ENCODE data around the gene XCL2. TPM values are rescaled to one million over a fixed set of nuclear protein-coding genes. Genes with fewer than 3 reads are reported as not detected.

The XCL2 gene
- total and polyA plus RNA-seq, 2 of the 8 experiments (the other 6 are each of a cell fraction or from before 2014, with no cell fraction given), result not detected

GRCh38 chr1:168497376-168497950 is 46.3 kb downstream of the XCL2 start:
- H2BK5ac ChIP-seq (ENCODE audit: low read depth, low read length), result no peak overlapping the region
- H3K79me2 ChIP-seq (ENCODE audit: control insufficient read depth in 1 of 2, insufficient read depth in 2 of 2, low read length in 2 of 2), result no peaks in the 10 kb centered on the region
- no peak overlapping the region for H3K27ac ChIP-seq (ENCODE audit: low read depth, low read length)
- no peak overlapping the region for H2BK20ac ChIP-seq (ENCODE audit: low read length)
- H3K4me1 ChIP-seq (replicated peaks in 1 of 4; ENCODE audit: control insufficient read depth in 3 of 4, insufficient read depth in 4 of 4, low read length in 3 of 4), result no peaks in the 10 kb centered on the region
- H2BK12ac ChIP-seq (ENCODE audit: low read depth, low read length), result no peak overlapping the region
- no peak overlapping the region for H3K4me2 ChIP-seq (ENCODE audit: insufficient read depth in 1 of 2, low read depth in 2 of 2, low read length in 2 of 2)
- H3K9ac ChIP-seq (replicated peaks in 1 of 4; ENCODE audit: extremely low read depth in 1 of 4, low read depth in 3 of 4, low read length in 3 of 4), result no peak overlapping the region
- 89% methylated on average over 3 of the region's 3 CpGs; no CpG with 5 or more reads in 1 of the 2 experiments for WGBS, 2 experiments (ENCODE audit: extremely low coverage in 1 of 2, insufficient coverage in 1 of 2, insufficient read length in 1 of 2, insufficient replicate concordance in 2 of 2, low coverage in 1 of 2, low lambda C conversion rate in 2 of 2, missing lambda C conversion rate in 1 of 2)
- H3K79me1 ChIP-seq (ENCODE audit: low read depth, low read length), result no peaks in the 10 kb centered on the region
- no peak overlapping the region for H2AFZ ChIP-seq (ENCODE audit: low read length)
- no peak overlapping the region for H3K56ac ChIP-seq (replicated peaks; ENCODE audit: insufficient read length, low read depth, low read length)
- ChIA-PET POLR2A (ENCODE audit: partially characterized antibody) (no interaction called here), CTCF (ENCODE audit: partially characterized antibody) (no interaction called here)
- DNase-seq (ENCODE audit: low read depth in 1 of 2, low spot score in 2 of 2) (no peak), FAIRE-seq (no peak)
- H3K18ac ChIP-seq (ENCODE audit: extremely low read depth, low read length), result no peak overlapping the region
- H3K4me3 ChIP-seq (ENCODE audit: extremely low read depth in 1 of 4, insufficient read depth in 2 of 4, low read depth in 3 of 4, low read length in 4 of 4), result no peak overlapping the region
- H3K36me3 ChIP-seq (ENCODE audit: control insufficient read depth in 2 of 4, insufficient read depth in 4 of 4, low read length in 3 of 4), result no peaks in the 10 kb centered on the region
- no peak overlapping the region for H4K5ac ChIP-seq (ENCODE audit: insufficient read length, low read depth, low read length)
- H3K14ac ChIP-seq (ENCODE audit: insufficient read length), result no peak overlapping the region
- H4K91ac ChIP-seq (replicated peaks; ENCODE audit: insufficient read length, low read length), result no peak overlapping the region
- no peak overlapping the region for H2BK15ac ChIP-seq (ENCODE audit: low read length)
- no peak overlapping the region for H2BK120ac ChIP-seq (replicated peaks; ENCODE audit: low read depth, low read length)
- H3K4ac ChIP-seq (replicated peaks; ENCODE audit: insufficient read length, low read depth, low read length), result no peak overlapping the region
- H4K8ac ChIP-seq (ENCODE audit: extremely low read depth, insufficient read depth, low read length), result no peak overlapping the region
- H4K20me1 ChIP-seq (replicated peaks in 1 of 2; ENCODE audit: control insufficient read depth in 1 of 2, insufficient read depth in 2 of 2, low read length in 2 of 2), result no peaks in the 10 kb centered on the region
- H3K23ac ChIP-seq (ENCODE audit: insufficient read length), result no peak overlapping the region
- H3K9me3 ChIP-seq (ENCODE audit: insufficient read depth in 2 of 2, low read depth in 1 of 2, low read length in 1 of 2), result no peaks in the 10 kb centered on the region
- H3K27me3 ChIP-seq (replicated peaks in 1 of 4; ENCODE audit: control insufficient read depth in 3 of 4, extremely low read depth in 1 of 4, insufficient read depth in 3 of 4, low read length in 3 of 4), result no peaks in the 10 kb centered on the region; a peak in 1 of 7 replicates
- no peaks in the 10 kb centered on the region for H3K23me2 ChIP-seq (ENCODE audit: low read depth, low read length)
- H2AK5ac ChIP-seq (ENCODE audit: low read depth, low read length), result no peak overlapping the region
- TF ChIP-seq RNF2 (IDR thresholded peaks at IDR 0.05; ENCODE audit: borderline replicate concordance, low read depth, low read length, missing control alignments, poor library complexity, severe bottlenecking), result no peak
